ENCODE measurements around the gene OSBPL10.
A peak's percentile ranks its signal among the peaks of the same experiment; 100 is the strongest.
"Not testable (repeated sequence)": the region's sequence is repeated elsewhere in the genome, so short reads cannot be mapped to it uniquely, and the experiment has no call there.

OSBPL10 gene

DNA sequence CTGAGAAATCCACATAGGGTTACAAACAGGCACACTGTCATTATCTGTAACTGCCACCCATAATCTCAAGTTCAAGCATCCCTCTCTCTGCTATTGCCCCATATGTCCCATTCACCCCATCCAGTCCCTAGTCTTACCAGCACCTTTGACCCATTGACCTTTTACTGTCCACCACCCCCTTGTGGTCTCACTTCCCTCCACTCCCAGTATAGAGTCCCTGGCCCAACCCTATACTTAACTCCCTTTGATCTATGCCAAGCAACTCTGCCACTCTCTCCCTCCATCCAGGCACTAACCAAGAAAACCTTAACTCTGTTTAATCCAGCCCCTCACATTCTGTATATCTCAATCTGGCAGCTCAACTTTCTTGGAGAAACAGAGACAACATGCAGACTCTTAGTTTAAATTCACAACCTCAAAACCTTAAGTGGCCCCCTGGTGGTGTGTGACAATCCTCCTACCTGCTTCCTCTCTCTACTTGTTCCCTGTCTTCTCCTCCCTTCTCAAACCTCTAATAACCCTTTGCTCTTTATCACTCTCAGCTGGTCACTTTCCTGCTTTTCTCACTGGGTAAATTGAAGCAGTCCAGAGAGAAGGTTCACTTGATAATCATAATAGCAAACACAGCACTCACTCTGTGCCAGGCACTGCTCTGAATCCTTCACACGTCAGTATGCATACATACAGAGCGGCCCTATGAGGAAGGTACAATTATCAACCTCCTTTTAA, 285.6 kb downstream of the OSBPL10 start:
- peak; percentile 30 for DNase-seq

DNA sequence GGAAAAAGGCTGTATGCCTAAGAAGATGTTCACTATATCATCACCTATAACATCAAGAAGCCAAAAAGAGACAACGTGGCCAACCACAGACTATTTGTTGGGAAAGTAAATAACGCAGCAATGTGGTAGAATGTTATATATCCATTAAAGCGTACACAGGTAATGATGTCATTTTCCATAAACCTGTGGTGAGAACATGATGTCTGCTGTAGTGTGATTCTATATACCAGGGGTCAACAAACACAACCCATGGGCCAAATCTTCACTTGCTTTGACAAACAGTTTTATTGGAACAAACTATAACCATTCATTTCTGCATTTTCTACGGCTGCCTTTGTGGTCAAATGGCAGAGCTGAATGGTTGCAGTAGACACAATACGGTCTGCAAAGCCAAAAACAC, 287.7 kb downstream of the OSBPL10 start:
- DNase-seq = no peak

DNA sequence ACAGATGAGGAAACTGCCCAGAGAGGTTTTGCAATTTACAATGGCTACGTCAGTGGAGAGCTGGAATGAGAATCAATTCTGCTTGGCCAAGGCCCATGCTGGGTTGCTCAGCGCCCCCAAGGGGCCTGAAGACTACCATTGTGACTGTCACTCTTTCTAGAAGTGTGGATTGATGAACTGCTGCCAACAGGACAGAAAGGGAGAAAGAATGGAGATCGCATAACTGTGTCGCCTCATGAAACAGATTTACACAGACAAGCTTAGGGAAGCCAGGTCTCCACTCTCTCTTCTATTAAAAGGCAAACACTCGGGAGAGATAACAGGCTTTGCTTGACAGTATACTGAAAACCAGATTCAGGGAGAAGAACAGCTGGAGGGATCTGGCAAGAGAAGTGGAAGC, 288.3 kb downstream of the OSBPL10 start:
- DNase-seq = no peak

DNA sequence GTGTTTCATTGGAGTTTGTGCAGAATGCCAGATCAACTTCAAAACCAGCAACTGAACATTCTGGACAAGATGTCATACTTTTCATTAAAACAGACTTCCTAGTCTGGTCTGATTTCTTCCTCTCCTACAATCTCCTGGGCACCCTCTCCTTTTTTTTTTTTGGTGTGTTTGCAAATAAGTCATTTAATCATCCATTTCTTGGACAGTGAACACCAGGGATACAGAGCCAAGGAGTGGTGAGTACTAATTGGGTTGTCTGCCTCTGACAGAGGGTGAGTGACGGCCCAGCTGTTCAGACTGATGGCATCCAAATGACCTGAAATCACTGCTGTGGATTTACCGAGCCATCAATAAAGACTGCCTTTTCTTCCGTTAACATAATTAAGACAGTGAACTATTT, 290.3 kb downstream of the OSBPL10 start:
- no peak for DNase-seq

DNA sequence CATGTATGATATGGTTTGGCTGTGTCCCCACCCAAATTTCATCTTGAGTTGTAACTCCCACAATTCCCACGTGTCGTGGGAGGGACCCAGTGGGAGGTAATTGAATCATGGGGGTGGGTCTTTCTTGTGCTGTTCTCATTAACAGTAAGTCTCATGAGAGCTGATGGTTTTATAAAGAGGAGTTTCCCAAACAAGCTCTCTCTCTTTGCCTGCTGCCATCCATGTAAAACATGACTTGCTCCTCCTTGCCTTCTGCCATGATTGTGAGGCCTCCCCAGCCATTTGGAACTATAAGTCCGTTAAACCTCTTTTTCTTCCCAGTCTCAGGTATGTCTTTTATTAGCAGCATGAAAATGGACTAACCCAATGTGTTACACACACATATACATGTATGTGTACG, 291.5 kb downstream of the OSBPL10 start:
- DNase-seq = not testable (repeated sequence)

DNA sequence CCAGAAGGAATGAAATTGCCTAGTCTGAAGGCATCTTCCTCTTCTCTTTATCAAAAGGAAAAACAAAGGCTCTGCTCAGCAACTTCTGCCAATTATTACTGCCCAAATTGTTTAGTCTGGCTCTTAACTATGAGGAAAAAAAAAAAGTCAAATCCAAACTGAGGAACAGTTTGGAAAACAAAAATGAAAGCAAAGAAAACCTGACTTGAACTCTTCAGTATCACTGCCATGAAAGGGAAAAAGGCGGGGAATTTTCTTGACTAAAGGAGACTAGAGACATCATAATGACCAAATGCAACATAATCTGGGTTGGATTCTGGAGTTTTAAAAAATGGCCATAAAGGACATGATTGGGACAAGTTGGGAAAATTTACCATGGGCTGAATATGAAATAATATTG, 292.1 kb downstream of the OSBPL10 start:
- no peak for DNase-seq

DNA sequence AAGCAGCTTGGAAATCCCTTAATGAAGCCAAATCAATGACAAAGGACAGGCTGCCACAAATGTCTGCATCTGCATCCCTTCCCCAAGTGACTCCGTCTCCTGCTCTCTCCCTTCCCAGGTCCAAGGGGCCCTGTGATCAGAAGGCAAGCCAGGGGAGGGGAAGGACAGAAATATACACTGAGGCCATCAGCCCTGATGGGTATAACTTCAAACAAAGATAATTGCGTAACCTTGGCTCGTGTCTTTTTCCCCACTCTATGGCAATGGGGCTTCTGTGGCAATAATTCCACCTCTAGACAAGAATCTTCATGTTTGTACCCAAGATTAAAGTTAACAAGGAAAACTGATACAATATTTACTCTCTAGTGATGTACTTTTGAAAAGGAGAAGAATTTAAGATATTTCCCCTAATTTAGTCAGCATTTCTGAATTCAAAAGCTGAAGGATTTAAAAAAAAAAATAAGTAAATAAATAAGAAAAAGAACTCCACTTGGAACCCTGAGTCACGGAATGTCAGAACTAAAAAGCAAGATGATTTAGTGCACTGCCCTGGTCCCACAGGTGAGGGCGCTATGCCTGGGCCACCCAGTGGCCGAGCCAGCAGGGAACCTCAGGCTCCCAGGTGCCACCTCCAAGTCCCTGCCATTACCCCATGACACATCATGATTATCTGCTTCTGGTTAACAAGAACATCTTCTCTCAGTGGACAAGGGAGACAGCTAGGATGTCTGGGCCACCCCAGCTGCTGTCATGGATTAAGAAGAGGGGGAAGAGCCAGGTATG, 293.9 kb downstream of the OSBPL10 start:
- DNase-seq = no peak

DNA sequence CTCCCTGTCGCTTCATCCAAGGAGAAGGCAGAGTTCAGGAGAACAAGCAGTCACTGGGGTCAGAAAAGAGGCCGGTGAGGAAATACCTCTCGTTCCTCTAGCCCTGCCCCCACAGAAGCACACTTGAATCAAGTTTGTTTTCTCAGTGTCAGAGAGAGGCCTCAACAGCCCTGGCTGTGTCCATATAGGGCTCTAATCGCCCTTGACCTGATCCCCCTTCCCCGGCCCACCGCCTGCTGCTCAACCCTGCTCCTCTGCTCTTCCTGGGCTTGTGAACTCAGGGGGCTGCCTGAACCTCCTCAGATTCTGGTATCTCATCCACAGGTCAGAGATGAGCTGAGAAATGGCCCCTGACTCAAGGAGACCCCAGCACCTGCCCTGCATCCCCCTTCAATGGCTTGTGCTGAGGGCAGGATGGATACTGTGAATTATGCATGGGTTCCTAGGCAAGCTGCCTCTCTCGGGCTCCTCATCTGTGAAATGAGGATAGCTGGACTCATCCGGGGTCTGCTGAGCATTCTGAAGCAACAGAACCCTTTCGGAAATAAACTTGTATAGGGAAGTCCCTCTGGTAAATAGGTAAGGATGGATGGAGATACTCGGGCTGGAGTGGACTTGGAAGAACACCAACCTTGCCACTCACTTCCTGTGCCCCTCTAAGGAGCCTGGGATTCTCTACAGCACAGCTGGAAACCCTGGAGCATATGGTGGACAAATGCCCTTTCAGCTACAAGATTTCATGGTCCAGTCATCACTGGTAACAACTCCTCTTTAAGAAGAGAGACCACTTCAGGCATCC, 300.8 kb downstream of the OSBPL10 start:
- DNase-seq = no peak

DNA sequence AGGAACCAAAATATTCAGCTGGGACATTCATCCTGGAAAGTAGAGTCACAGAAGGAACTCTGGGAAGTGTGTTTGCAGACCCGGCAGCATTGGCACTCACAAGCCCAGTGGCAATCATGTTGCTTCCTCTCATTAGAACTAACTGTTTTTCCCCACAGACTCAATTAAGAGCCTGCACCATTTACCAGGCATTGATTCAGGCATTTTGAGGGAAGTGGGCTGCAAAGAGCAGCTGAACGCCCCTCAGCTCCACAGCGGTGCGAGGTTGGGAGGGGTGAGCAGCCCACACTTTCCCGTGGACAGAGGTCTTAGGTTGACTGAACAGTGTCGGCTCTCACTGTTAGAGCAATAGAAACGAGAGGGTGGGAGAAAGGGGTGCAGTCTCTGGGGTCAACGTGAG, 304.5 kb downstream of the OSBPL10 start:
- DNase-seq = no peak

DNA sequence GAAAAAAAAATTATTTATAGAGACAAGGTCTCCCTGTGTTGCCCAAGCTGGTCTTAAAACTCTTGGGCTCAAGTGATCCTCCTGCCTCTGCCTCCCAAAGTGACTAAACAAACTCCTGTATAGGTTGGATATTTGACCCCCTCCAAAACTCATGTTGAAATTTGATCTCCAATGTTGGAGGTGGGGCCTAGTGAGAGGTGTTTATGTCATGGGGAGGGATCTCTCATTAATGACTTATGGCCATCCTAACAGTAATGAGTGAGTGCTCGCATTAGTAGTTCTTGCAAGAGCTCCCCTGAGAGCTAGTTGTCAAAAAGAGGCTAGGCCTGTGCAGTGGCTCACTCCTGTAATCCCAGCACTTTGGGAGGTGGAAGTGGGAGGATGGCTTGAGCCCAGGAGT, 307.1 kb downstream of the OSBPL10 start:
- DNase-seq = no peak

DNA sequence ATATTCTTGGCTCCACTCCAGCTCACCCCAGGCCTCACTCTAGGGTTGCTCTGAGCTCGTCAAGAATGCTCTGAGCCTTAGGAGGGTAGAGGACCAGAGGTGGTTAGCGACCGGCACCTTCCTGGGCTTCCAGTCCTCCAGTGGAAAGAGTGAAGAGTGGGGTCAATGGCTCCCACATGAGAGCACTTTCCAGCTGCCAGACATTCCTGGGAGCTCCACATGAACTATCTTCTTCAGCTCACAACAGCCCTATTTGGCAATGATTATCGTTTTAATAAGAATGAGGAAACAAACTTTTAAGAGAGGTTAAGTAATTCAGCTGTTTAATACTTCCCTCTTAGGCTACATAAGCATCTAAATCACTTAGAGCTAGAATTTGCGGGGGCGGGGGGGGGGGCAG, 309.1 kb downstream of the OSBPL10 start:
- no peak for DNase-seq

DNA sequence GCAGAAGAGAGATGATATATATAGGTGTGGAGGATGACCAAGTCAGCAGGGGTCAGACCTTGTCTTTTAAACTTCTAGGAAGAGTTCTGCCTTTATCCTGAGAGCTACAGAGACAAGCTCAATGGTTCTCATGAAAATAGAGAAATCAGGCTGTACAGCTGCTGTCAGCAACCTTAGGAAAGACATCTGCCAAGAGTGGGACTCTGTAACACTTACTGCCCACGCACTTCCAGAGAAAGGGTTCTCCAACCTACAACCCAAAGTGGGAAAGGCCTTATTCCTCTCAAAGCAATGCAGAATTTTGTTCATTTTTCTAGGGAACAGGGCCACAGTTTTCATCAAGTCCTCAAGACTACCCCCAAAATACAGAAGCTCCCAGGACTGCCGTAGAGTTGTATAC, 309.6 kb downstream of the OSBPL10 start:
- DNase-seq = no peak

DNA sequence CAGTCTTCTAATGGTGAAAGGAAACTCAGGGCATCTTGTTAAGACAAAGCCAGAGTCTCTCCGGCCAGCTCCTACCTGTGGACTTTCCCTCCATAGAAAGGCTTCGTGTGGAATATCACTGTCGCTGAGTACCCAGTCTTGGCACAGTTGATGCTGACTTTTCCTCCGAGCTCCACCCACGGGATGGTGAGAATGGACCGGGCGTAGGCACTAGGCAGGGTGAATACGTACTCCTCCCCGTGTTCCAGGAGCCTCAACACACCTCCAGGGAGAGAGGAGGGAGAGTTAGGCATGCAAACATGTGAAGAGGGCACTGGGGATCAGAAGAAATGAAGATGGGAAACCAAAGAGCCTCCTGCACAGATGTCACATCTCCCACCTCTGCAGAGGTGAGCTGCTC, 310.3 kb downstream of the OSBPL10 start:
- DNase-seq = no peak

DNA sequence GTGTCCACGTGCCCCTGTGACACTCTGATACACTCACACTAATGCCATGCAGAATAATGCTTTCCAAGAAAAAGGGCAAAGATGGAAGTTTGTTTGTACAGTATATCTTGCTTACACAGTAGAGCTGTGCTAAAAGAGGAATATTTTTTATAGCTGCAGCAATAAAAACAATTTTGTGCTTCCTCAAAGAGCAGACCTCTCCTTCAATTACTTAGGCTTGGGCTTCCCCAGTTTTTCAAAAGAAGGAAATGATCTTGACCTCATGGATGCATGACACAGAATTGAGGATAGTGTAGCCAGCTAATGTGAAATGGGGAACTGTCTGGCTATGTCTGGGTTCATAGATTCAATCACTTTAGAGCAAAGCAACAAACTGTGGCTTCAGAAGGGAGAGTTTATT, 310.9 kb downstream of the OSBPL10 start:
- DNase-seq = no peak

DNA sequence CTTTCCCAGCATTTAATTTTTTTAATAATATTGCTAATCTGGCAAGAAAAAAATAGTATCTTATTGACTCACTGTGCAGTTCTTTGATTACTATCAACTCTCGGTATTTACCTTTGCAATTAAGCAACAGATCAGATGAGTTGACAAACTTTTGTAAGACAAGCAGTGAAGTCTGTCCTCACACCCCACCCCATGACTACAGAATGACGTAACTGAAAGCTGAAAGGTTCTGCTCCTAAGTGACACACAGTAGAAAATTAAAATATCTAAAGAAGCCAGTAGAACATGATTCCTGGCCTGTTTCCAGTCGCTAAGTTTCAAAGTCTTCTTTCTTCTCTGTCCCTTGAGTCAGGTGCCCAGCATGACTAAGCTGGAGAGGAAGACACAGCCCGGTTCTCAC, 312.8 kb downstream of the OSBPL10 start:
- no peak for DNase-seq

DNA sequence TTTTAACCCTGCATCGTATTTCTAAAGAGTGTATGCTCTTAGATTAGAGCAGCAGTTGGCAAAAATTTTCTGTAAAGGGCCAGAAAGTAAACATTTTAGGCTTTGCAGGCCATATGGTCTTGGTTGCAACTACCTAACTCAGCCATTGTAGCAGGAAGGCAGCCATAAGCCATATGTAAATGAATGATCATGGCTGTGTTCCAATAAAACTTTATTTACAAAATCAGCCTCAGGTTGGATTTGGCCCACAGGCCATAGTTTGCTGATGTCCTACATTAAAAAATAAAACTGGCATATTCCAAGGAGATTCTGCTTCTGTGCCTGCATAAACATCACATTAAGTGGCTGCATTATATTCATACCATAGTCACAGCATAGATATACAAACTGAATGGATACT, 313.5 kb downstream of the OSBPL10 start:
- no peak for DNase-seq

DNA sequence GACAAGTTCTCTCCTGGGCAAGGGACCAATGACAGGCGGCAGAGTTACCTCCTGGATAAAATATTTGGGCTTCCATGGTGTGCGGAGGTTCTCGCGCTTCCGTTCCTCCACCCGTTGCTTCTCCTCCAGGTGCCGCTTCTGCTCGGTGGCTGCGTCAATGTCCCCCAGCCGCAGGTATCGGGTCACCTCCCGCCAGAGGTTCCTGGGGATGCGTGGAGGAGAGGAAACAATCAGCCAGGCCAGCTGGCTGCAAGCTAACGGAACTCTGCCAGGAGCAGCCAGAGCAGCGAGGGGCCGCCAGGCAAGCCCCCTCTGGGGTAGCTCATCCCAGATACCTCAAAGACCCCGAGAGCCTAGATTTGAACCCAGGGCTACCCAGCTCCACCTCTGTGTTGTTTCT, 317.0 kb downstream of the OSBPL10 start:
- DNase-seq = no peak

DNA sequence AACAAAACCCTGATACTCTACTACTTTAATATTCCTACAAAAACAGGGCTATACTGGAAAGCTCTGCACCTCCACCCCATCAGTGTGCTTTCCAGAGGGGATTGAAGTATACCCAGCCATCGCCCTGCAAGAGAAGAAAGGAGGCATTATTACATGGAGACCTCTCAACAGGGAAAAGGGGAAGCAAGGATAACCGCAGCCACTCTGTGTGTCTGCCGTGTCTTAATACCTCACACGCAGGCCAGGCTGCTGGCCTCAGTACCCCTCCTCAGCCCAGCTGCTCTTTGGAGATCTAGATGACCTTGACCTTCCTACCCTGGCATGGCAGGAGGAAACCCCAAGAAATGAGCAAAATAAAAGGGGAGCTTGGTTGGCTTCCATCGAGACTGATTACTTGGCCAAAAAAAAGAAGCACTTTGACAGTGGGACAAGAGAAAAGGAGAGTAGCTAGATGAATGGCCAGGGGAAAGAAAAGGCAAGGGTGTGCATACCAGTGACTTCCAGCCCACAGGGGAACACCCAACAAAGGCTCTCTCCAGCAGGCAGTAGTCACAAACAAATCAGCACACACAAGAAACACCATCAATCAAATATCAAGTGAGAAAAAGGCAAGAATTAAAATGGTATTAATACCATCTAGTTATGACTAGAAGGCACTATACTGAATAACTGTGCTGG, 318.9 kb downstream of the OSBPL10 start:
- DNase-seq = no peak

DNA sequence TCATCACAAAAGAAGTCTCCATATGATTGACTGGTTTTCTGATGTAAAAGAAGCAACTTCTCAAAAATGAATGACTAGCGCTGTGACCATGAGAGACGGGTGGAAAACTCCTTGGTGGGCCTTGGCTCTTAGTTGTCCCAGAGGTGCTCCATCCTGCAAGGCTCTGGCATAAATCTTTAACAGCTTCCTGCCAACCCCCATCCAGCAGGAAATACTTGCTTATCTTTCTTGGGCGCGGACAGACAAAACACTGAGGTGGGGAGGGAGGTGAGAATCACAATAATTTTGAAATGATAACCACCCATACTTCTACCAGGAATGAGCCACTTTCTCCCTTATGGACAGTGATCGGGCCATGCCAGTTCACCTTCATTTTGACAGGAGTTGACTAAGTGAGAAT, 319.8 kb downstream of the OSBPL10 start:
- DNase-seq = no peak

DNA sequence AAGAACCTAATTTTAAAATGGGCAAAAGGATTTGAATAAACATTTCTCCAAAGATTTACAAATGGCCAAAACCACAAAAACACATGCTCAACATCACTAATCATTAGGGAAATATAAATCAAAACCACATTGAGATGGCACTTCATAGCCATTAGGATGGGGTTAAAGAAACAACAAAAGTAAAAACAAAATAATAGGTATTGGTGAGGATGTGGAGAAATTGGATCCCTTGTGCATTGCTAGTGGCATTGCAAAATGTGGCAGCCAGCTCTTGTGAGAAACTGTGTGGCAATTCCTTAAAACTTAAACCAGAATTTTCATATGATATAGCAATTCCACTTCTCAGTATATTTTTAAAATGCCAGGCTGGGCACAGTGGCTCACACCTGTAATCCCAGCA, 321.8 kb downstream of the OSBPL10 start:
- no peak for DNase-seq

DNA sequence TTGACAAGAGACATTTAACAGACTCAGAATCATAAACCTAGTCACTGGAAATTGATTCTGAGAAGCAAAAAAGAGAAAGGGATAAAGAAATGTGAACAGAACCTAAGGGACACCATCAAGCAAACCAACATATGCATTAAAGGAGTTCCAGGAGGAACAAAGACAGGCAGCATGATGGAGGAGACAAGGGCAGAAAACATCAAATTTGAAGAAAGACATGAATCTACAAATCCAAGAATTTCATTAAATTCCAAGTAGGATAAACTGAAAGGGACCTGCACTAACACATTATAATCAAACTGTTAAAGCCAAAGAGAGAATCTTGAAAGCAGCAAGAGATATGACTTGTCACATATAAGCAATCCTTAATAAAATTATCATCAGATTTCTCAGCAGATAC, 326.1 kb downstream of the OSBPL10 start:
- no peak for DNase-seq

DNA sequence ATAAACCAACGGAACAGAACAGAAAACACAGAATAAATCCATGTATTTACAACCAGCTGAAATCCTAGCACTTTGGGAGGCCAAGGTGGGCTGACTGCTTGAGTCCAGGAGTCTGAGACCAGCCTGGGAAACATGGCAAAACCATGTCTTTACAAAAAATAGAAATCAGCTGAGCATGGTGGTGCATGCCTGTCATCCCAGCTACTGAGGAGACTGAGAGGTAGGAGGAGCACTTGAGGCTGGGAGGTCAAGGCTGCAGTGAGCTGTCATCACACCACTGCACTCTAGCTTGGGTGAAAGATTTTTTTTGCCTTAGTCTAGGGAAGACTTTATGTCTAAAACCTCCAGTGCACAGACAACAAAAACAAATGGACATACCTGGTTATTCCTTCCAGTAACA, 327.6 kb downstream of the OSBPL10 start:
- no peak for DNase-seq

DNA sequence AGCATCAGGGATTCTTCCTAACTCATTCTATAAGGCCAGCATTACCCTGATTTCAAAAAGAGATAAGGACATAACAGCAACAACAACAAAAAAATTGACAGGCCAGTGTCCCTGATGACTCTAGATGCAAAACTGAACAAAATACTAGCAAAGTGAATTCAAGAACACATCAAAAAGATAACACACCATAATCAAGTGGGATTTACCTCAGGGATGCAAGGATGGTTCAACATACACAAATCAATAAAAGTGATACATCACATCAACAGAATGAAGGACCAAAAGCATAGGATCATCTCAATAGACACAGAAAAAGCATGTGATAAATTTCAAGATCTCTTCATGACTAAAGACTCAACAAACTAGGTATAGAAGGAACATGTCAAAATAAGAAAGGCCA, 328.8 kb downstream of the OSBPL10 start:
- DNase-seq = no peak
